Gastroesophageal sphincter (tissue), 4 donors: ENCODE measurements around the gene ABLIM2. TPM values are rescaled to one million over a fixed set of nuclear protein-coding genes. Genes with fewer than 3 reads are reported as not detected.

ENCODE experiments used
- ATAC-seq: fragments of 150-250 bp; one replicate; pipeline ENCODE4 v1.9.1; 2016; ENCODE audit warnings: mild to moderate bottlenecking, moderate library complexity
- H3K27ac ChIP-seq, 4 donors: fragments of 200-600 bp; sonication (generic) in 3 of 4; 1 replicate in 3 of 4; 2 replicates in 1 of 4; pipeline ENCODE4 v1.5.1; 2016 to 2019
- H3K27me3 ChIP-seq: fragments of 200-600 bp; sonication (generic); one replicate; pipeline ENCODE4 v1.5.1; 2019
- H3K36me3 ChIP-seq, 2 donors: fragments of 200-600 bp; sonication (generic); one replicate each; pipeline ENCODE4 v1.5.1; 2019; ENCODE audit warnings: control low read depth in 1 of 2
- H3K4me1 ChIP-seq, 3 donors: fragments of 200-600 bp; sonication (generic); 1 replicate in 2 of 3; 2 replicates in 1 of 3; pipeline ENCODE4 v1.5.1; 2016 to 2019; ENCODE audit warnings: control low read depth in 2 of 3
- H3K4me3 ChIP-seq, 2 donors: fragments of 200-600 bp; sonication (generic); one replicate each; pipeline ENCODE4 v1.5.1; 2019; ENCODE audit warnings: mild to moderate bottlenecking in 1 of 2, moderate library complexity in 1 of 2
- H3K9me3 ChIP-seq, 3 donors: fragments of 200-600 bp; sonication (generic); one replicate each; pipeline ENCODE4 v1.5.1; 2017 to 2019; ENCODE audit warnings: control low read depth in 2 of 3
- EP300 ChIP-seq: sonication (generic); formaldehyde crosslinking; IDR thresholded peaks from one replicate; pipeline ENCODE4 v1.6.1; 2017; ENCODE audit warnings: antibody characterized with exemption, mild to moderate bottlenecking
- POLR2A ChIP-seq, 2 donors: fragments of 450-650 bp; IDR thresholded peaks; one replicate each; pipeline ENCODE4 v1.6.1; 2017; ENCODE audit warnings: antibody characterized with exemption in 2 of 2, mild to moderate bottlenecking in 2 of 2, moderate library complexity in 1 of 2
- POLR2AphosphoS5 ChIP-seq: sonication (generic); formaldehyde crosslinking; IDR thresholded peaks from one replicate; pipeline ENCODE4 v1.6.1; 2017; ENCODE audit warnings: antibody characterized with exemption
- WGBS, 2 donors: methylation state at CpG; one replicate each; pipeline ENCODE4 v1.1.5; 2018; ENCODE audit warnings: low coverage in 1 of 2; 5-methylcytosine and 5-hydroxymethylcytosine counted together
- total RNA-seq, 4 donors: library from RNA; depleted of rRNA; stranded (reverse); fragments of >200 nt; gene quantifications; one replicate each; pipeline ENCODE4 v1.1.0, GENCODE V29; 2016
- TF ChIP-seq, protein P1 (sequence below), 4 experiments: fragments of 200-600 bp in 2 of 4; fragments of 450-650 bp in 2 of 4; sonication (generic) in 1 of 4; IDR thresholded peaks; one replicate each; pipeline ENCODE4 v1.5.1; 2017 to 2019; ENCODE audit warnings: antibody characterized with exemption in 4 of 4, mild to moderate bottlenecking in 2 of 4, moderate library complexity in 2 of 4

ABLIM2 gene
- total RNA-seq, 4 donors from 2014 or later: 5.0 to 13.5 (median 8.0) TPM

DNA sequence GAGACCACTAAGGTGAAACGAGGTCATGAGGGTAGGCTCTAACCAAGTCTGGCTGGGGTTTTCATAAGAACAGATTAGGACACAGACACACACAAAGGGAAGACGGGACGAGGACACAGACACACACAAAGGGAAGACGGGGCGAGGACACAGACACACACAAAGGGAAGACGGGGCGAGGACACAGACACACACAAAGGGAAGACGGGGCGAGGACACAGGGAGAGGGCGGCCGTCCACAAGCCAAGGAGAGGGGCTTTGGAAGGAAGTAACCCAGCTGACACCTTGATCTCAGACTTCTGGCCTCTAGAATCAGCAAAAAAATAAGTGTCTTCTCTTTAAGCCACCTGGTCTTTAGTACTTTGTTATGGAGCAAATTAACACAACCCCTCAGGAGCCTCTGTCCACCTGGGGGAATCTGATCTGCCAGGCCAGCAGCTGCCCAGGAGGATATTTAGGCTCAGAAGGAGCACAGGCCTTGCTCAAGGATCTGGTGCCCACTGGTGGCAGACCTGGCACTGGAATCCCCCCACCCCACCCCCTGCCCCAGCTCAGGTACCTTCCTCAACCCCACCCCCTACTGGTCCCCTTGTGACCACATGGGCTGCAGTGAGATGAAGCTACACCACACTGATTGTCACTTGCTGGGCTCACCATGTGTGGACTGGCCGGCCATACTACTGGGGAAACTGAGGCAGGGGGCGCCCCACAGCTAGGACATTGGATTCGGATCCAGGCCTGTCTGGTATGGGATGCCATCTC is 2.8 kb downstream of the ABLIM2 start:
- Histone ChIP-seq H3K27ac (no peak overlapping the region), H3K9me3 (no peaks in the 10 kb centered on the region), H3K36me3 (peaks cover 0 to 5% of the 10 kb centered on the region in 2 donors), H3K4me1 (peaks cover 0 to 35% (median 15%) of the 10 kb centered on the region in 3 donors), H3K4me3 (no peak overlapping the region), H3K27me3 (peaks cover 10% of the 10 kb centered on the region)
- no peak for ATAC-seq
- TF ChIP-seq POLR2A (IDR thresholded peaks at IDR 0.05) (no peak), POLR2AphosphoS5 (no peak), EP300 (no peak)
- TF ChIP-seq, protein P1, sequence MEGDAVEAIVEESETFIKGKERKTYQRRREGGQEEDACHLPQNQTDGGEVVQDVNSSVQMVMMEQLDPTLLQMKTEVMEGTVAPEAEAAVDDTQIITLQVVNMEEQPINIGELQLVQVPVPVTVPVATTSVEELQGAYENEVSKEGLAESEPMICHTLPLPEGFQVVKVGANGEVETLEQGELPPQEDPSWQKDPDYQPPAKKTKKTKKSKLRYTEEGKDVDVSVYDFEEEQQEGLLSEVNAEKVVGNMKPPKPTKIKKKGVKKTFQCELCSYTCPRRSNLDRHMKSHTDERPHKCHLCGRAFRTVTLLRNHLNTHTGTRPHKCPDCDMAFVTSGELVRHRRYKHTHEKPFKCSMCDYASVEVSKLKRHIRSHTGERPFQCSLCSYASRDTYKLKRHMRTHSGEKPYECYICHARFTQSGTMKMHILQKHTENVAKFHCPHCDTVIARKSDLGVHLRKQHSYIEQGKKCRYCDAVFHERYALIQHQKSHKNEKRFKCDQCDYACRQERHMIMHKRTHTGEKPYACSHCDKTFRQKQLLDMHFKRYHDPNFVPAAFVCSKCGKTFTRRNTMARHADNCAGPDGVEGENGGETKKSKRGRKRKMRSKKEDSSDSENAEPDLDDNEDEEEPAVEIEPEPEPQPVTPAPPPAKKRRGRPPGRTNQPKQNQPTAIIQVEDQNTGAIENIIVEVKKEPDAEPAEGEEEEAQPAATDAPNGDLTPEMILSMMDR (IDR thresholded peaks at IDR 0.05): no peak
- WGBS, 2 donors: 80 to 81% methylated on average over 1 to 6 of the region's 14 CpGs

DNA sequence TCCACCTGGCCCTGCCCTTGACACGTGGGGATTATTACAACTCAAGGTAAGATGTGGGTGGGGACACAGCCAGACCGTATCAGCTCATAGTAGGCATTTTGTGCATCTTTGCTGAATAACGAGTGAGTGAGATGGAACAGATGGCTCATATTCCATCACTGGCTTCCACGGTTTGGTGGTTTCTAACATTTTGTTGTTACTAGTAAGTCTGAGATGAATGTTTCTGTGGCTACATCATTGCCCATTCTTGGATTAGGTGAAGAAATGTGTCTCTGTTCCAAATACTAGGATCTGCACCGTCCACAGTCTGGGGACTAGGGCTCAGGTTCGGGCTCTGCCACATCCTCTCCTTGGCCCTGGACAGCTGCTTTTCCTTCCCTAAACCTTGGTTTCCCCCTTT is 3.6 kb downstream of the ABLIM2 start:
- Histone ChIP-seq H3K4me3 (no peak overlapping the region), H3K27me3 (peaks cover 10% of the 10 kb centered on the region), H3K27ac (no peak overlapping the region), H3K9me3 (no peaks in the 10 kb centered on the region), H3K4me1 (peaks cover 0 to 27% (median 15%) of the 10 kb centered on the region in 3 donors), H3K36me3 (peaks cover 0 to 5% of the 10 kb centered on the region in 2 donors)
- TF ChIP-seq, protein P1 (IDR thresholded peaks at IDR 0.05): no peak
- TF ChIP-seq EP300 (no peak), POLR2A (IDR thresholded peaks at IDR 0.05) (no peak), POLR2AphosphoS5 (no peak)
- WGBS, 2 donors: 43 to 60% methylated on average over 2 to 6 of the region's 6 CpGs
- no peak for ATAC-seq

DNA sequence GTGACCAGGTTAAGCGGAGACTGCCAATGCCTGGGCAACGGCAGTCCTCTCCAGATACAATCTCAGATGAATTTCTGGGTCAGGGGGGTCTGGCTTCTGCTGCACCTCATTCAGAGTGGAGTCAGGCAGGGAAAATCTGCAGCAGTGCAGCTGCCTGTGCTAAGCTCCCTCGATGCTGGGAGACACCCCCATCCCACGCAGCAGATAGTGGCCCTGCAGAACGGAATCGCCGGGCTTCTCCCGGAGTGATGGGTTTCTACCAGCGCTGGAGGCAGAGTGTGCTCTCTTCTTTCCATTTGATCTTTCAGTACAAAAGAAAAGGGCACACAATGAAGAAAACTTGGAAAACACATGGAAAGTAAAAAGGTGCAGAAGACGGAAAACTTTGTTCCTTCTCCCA is 5.2 kb downstream of the ABLIM2 start:
- Histone ChIP-seq H3K4me3 (no peak overlapping the region), H3K9me3 (no peaks in the 10 kb centered on the region), H3K36me3 (peaks cover 0 to 5% of the 10 kb centered on the region in 2 donors), H3K27me3 (peaks cover 10% of the 10 kb centered on the region), H3K27ac (no peak overlapping the region), H3K4me1 (peaks cover 0 to 18% (median 9%) of the 10 kb centered on the region in 3 donors)
- TF ChIP-seq POLR2AphosphoS5 (no peak), EP300 (no peak), POLR2A (IDR thresholded peaks at IDR 0.05) (no peak)
- TF ChIP-seq, protein P1 (IDR thresholded peaks at IDR 0.05): no peak
- ATAC-seq: no peak
- WGBS, 2 donors: 87 to 95% methylated on average over 7 to 9 of the region's 10 CpGs

DNA sequence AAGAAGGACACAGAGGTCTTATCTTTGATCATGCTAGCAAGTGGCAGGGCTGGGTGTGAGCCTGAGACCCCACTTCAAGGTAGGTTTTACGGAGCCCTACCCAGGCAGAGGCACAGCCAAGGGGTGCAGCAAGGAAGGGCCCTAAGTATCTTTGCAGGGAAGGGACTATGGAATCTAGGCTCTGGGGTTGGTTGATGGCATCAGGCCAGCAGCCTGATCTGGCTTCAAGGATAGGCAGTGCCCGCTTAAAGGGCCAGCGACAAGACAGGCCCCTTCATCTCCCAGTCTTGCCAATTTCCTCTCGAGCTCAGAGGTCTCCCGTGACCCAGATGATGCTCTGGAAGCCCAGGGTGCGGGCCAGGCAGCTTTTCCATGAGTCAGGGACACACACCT is 5.8 kb downstream of the ABLIM2 start:
- 52% methylated on average over 4 of the region's 6 CpGs; no CpG with 5 or more reads in 1 of the 2 donors for WGBS, 2 donors
- peaks cover 0 to 12% (median 6%) of the 10 kb centered on the region in 3 donors for H3K4me1 ChIP-seq
- H3K27ac ChIP-seq: no peak overlapping the region
- TF ChIP-seq EP300 (no peak), POLR2AphosphoS5 (no peak), POLR2A (IDR thresholded peaks at IDR 0.05) (no peak)
- TF ChIP-seq, protein P1 (IDR thresholded peaks at IDR 0.05): no peak
- peaks cover 6% of the 10 kb centered on the region for H3K27me3 ChIP-seq
- no peak for ATAC-seq
- H3K4me3 ChIP-seq: no peak overlapping the region
- H3K9me3 ChIP-seq: no peaks in the 10 kb centered on the region
- peaks cover 0 to 5% of the 10 kb centered on the region in 2 donors for H3K36me3 ChIP-seq
